ENCODE results near the gene ANO7.

ANO7 gene

DNA sequence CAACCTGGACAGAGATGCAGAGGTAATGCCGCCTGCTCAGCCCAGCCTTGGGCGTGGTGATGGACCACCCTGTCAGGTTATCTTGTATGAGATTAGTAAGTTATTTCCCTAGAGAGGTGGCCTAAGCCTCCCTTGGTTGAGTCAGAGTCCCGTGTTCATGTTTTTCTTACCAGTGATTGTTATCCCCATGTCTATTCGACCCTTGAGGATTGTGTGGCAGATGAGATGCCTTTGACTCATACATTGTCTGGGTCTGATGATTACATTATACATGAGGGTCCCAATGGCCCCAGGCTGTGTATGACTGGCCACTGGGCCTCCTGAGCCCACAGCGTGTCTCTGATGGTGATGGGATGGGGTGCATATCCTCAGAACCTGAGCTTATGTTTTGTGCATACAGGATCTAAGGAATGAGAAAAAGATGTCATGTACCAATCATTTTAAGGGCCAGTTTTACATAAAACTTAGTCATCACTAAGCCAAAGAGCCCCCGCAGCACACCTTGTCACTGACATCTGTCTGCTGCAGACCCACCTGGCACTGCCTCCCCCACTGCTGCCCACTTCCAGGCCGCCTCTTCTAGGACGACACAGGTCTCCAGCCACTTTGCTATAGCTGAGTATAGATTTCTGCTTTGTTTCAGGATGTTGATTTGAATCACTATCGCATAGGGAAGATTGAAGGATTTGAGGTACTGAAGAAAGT lies 30.5 kb upstream of the ANO7 start:
- H3K4me1 ChIP-seq: peaks cover 4% of the 10 kb centered on the region
- H3K27ac ChIP-seq: no peak overlapping the region
- H3K36me3 ChIP-seq (ENCODE audit: control insufficient read depth, insufficient read depth, low read length): no peaks in the 10 kb centered on the region
- no peak overlapping the region for H3K9ac ChIP-seq
- no peak overlapping the region for H2AFZ ChIP-seq
- no peaks in the 10 kb centered on the region for H3K27me3 ChIP-seq (ENCODE audit: control insufficient read depth, insufficient read depth, low read length)
- TF ChIP-seq, protein P1, sequence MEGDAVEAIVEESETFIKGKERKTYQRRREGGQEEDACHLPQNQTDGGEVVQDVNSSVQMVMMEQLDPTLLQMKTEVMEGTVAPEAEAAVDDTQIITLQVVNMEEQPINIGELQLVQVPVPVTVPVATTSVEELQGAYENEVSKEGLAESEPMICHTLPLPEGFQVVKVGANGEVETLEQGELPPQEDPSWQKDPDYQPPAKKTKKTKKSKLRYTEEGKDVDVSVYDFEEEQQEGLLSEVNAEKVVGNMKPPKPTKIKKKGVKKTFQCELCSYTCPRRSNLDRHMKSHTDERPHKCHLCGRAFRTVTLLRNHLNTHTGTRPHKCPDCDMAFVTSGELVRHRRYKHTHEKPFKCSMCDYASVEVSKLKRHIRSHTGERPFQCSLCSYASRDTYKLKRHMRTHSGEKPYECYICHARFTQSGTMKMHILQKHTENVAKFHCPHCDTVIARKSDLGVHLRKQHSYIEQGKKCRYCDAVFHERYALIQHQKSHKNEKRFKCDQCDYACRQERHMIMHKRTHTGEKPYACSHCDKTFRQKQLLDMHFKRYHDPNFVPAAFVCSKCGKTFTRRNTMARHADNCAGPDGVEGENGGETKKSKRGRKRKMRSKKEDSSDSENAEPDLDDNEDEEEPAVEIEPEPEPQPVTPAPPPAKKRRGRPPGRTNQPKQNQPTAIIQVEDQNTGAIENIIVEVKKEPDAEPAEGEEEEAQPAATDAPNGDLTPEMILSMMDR (IDR thresholded peaks at IDR 0.05): no peak
- no peak overlapping the region for H3K4me2 ChIP-seq (ENCODE audit: low read length)
- no peak overlapping the region for H3K4me3 ChIP-seq (ENCODE audit: low read depth, low read length)
- no peaks in the 10 kb centered on the region for H3K79me2 ChIP-seq
- no peaks in the 10 kb centered on the region for H3K9me3 ChIP-seq (ENCODE audit: control insufficient read depth, low read length)

DNA sequence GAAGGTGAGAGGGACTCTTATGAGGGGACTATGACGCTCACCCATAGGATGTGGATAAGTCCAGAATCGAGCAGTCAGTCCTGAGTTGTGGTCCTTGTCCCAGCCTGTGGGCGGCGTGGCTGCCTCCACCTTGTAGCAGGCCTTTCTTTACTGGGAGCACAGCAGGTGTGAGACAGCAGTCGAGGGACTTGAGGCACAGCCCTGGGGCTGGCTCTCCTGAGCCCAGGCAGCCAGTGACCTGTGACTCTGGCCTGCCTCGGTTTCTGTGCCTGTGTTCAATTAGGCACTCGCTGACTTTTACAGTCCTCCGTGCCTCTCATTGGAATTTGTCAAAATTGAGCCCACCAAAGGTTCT lies 30.0 kb upstream of the ANO7 start:
- no peaks in the 10 kb centered on the region for H3K36me3 ChIP-seq (ENCODE audit: control insufficient read depth, insufficient read depth, low read length)
- no peak overlapping the region for H3K4me3 ChIP-seq (ENCODE audit: low read depth, low read length)
- no peak overlapping the region for H3K9ac ChIP-seq

GRCh38 chr2:241159116-241159515 lies 29.4 kb upstream of the ANO7 start:
- Histone ChIP-seq H3K36me3 (ENCODE audit: control insufficient read depth, insufficient read depth, low read length) (no peaks in the 10 kb centered on the region), H3K27me3 (ENCODE audit: control insufficient read depth, insufficient read depth, low read length) (no peaks in the 10 kb centered on the region), H3K4me1 (peaks cover 4% of the 10 kb centered on the region), H3K9ac (no peak overlapping the region), H3K4me2 (ENCODE audit: low read length) (no peak overlapping the region), H2AFZ (no peak overlapping the region), H3K9me3 (ENCODE audit: control insufficient read depth, low read length) (no peaks in the 10 kb centered on the region), H3K79me2 (no peaks in the 10 kb centered on the region), H3K27ac (no peak overlapping the region), H3K4me3 (ENCODE audit: low read depth, low read length) (no peak overlapping the region)
- TF ChIP-seq, protein P1 (IDR thresholded peaks at IDR 0.05): no peak

More for the DNA sequence above, 30.0 kb upstream of the ANO7 start:
- no peak overlapping the region for H3K27ac ChIP-seq
- TF ChIP-seq, protein P1 (IDR thresholded peaks at IDR 0.05): no peak
- peaks cover 4% of the 10 kb centered on the region for H3K4me1 ChIP-seq
- H3K79me2 ChIP-seq: no peaks in the 10 kb centered on the region
- H2AFZ ChIP-seq: no peak overlapping the region
- no peaks in the 10 kb centered on the region for H3K27me3 ChIP-seq (ENCODE audit: control insufficient read depth, insufficient read depth, low read length)
- H3K4me2 ChIP-seq (ENCODE audit: low read length): no peak overlapping the region
- no peaks in the 10 kb centered on the region for H3K9me3 ChIP-seq (ENCODE audit: control insufficient read depth, low read length)

- H3K4me2 ChIP-seq (ENCODE audit: low read length): no peak overlapping the region
- TF ChIP-seq, protein P1 (IDR thresholded peaks at IDR 0.05): no peak
- peaks cover 4% of the 10 kb centered on the region for H3K4me1 ChIP-seq
- no peak overlapping the region for H2AFZ ChIP-seq
- no peaks in the 10 kb centered on the region for H3K79me2 ChIP-seq
- no peak overlapping the region for H3K4me3 ChIP-seq (ENCODE audit: low read depth, low read length)
- H3K27me3 ChIP-seq (ENCODE audit: control insufficient read depth, insufficient read depth, low read length): no peaks in the 10 kb centered on the region
- H3K27ac ChIP-seq: no peak overlapping the region
- no peaks in the 10 kb centered on the region for H3K9me3 ChIP-seq (ENCODE audit: control insufficient read depth, low read length)
- no peaks in the 10 kb centered on the region for H3K36me3 ChIP-seq (ENCODE audit: control insufficient read depth, insufficient read depth, low read length)
- H3K9ac ChIP-seq: no peak overlapping the region
Observed at GRCh38 chr2:241160318-241160717, 28.2 kb upstream of the ANO7 start.

DNA sequence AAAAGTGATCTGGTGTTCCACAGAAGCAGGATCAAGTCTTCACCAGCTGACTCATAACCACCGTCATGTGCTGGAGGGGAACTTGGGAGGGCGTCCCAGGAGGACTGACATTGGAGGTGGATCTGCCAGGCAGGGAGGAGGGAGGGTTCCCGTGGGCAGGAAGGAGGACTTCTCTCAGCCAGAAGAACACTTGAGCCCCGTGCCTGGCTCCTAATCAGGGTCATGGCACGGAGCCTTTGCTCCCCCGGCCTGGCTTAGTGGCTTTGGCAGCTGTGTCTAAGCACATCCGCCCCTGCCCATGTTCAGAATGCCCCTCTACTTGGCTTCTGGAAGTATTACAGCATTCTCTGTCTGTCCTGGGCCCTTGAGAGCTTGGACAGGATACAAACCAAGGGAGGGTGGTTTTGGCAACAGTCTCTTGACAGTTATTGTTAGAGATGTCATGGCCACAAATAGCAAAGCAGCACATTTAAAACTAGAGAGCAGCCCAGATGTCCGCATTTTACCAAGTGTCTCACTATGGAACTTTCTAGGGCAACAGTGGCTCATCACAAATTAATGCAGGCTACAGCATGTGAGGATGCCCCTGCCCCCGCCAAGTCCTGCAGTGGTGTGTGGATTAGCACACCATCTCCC lies 26.7 kb upstream of the ANO7 start:
- no peak overlapping the region for H3K4me3 ChIP-seq (ENCODE audit: low read depth, low read length)
- TF ChIP-seq, protein P1 (IDR thresholded peaks at IDR 0.05): no peak

More for the DNA sequence above, 26.7 kb upstream of the ANO7 start:
- Histone ChIP-seq H3K4me2 (ENCODE audit: low read length) (no peak overlapping the region), H3K36me3 (ENCODE audit: control insufficient read depth, insufficient read depth, low read length) (no peaks in the 10 kb centered on the region), H3K79me2 (no peaks in the 10 kb centered on the region), H3K9ac (no peak overlapping the region), H3K4me1 (peaks cover 4% of the 10 kb centered on the region), H2AFZ (no peak overlapping the region), H3K9me3 (ENCODE audit: control insufficient read depth, low read length) (no peaks in the 10 kb centered on the region), H3K27ac (no peak overlapping the region), H3K27me3 (ENCODE audit: control insufficient read depth, insufficient read depth, low read length) (no peaks in the 10 kb centered on the region)

Data from parathyroid adenoma (tissue), 2 donors.